ENCODE data around the gene HCN4. TPM values are rescaled to one million over a fixed set of nuclear protein-coding genes. Genes with fewer than 3 reads are reported as not detected.
A peak's percentile ranks its signal among the peaks of the same experiment; 100 is the strongest.

Gene HCN4
- polyA plus RNA-seq, 1 donor from 2014 or later: 4.0 TPM

DNA sequence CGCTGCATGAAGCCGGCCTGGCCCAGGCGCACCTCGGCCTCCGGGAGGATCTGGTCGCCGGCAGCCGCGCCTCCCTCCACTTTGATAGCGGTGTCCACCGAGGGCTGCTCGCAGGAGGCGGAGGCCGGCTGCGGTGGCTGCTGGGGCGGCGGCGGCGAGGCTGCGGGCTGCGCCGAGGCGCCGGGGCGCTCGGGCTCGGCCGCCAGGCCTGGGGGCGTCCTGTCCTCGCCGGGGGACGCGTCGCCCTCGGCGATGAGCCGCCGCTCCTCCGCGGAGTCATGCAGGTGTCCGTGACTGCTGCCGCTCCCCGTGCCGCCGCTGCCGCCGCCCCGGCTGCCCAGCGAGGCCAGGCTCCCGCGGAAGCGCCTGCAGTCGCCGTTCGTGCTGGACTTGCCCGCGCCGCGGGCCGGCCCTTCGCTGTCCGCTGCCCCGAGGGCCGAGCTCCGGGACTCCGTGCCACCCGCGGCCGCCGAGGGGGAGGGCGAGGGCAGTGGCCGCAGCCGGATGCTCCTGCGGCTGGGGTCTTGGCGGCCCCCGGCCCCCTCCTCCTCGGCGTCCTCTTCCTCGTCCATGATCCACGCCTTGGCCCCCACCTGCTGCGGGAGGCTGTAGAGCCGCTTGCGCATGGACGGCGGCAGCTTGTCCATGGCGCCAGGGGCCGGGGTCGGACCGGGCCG lies 996 bp downstream of the HCN4 start:
- no peak overlapping the region for H2AFZ ChIP-seq (ENCODE audit: low read depth, low read length)
- H3K4me2 ChIP-seq (ENCODE audit: low read length): peak overlapping the region; percentile 93
- peaks cover 23% of the 10 kb centered on the region for H4K20me1 ChIP-seq (ENCODE audit: insufficient read depth)
- peaks cover 46% of the 10 kb centered on the region for H3K79me2 ChIP-seq (replicated peaks; ENCODE audit: insufficient read depth, low read length)
- peaks cover 19% of the 10 kb centered on the region for H3K27me3 ChIP-seq (ENCODE audit: insufficient read depth, low read depth, low read length)
- H3K9me3 ChIP-seq (ENCODE audit: low read length): no peaks in the 10 kb centered on the region
- no peaks in the 10 kb centered on the region for H3F3A ChIP-seq (ENCODE audit: insufficient read depth, low read length, poor library complexity, severe bottlenecking)
- no peaks in the 10 kb centered on the region for H3K9me2 ChIP-seq (ENCODE audit: insufficient read depth, low read length)
- TF ChIP-seq EZH2 (IDR thresholded peaks at IDR 0.05; ENCODE audit: borderline replicate concordance, insufficient read depth, low read length, poor library complexity, severe bottlenecking) (no peak), MXI1 (conservative IDR thresholded peaks at IDR 0.05; ENCODE audit: poor library complexity, severe bottlenecking) (peak; percentile 2)
- no peaks in the 10 kb centered on the region for H3K36me3 ChIP-seq (ENCODE audit: insufficient read depth, low read length)
- peak overlapping the region; percentile 93 for H3K4me3 ChIP-seq (ENCODE audit: low read length)
- peak overlapping the region; percentile 77 for H3K9ac ChIP-seq (ENCODE audit: low read length)
- no peak overlapping the region for H3K27ac ChIP-seq (ENCODE audit: low read length)

DNA sequence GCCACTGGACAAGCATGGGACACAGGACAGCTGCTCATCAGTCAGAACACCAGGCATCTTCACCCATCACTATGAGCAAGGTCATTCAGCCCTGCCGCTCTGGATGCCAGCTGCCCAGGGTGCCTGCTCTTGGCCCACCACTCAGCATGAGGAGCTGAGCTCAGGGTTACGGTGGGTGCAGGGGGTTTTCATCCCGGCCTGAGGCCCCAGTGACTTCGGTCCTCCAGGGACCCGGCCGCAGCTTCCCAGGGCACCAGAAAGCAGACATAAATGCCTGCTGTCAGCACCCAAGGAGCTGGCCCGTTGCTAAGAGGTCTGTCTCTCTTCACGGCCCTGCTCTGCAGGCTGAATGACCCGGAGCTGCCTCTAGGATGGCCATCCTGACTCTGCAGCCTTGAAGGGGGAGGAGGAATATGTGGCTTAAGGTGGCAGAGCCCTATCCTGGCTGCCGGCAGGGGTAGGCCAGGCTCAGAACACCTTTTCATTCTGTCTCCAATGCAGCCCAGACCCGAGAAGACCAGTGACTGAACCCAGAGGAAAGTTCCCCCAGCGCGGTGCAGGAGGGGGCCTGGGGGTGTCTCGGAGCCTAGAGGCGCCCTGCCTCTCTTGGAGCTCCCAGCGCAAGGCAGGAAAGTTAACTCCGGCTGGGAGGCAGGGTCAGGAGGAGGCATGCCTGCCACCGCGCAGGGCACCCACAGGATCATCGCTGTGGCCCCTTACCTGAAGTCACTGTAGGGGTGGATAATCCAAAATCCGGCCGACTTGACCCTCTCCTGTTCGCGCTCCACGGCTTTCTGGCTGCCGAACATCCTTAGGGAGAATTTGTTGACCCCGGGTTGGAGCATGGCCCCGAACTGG lies 1.8 kb downstream of the HCN4 start:
- H3K4me3 ChIP-seq (ENCODE audit: low read length): peak overlapping the region; percentile 93

More for the DNA sequence above, 1.8 kb downstream of the HCN4 start:
- no peaks in the 10 kb centered on the region for H3K36me3 ChIP-seq (ENCODE audit: insufficient read depth, low read length)
- TF ChIP-seq MXI1 (conservative IDR thresholded peaks at IDR 0.05; ENCODE audit: poor library complexity, severe bottlenecking): peak; percentile 42
- TF ChIP-seq, protein P1, sequence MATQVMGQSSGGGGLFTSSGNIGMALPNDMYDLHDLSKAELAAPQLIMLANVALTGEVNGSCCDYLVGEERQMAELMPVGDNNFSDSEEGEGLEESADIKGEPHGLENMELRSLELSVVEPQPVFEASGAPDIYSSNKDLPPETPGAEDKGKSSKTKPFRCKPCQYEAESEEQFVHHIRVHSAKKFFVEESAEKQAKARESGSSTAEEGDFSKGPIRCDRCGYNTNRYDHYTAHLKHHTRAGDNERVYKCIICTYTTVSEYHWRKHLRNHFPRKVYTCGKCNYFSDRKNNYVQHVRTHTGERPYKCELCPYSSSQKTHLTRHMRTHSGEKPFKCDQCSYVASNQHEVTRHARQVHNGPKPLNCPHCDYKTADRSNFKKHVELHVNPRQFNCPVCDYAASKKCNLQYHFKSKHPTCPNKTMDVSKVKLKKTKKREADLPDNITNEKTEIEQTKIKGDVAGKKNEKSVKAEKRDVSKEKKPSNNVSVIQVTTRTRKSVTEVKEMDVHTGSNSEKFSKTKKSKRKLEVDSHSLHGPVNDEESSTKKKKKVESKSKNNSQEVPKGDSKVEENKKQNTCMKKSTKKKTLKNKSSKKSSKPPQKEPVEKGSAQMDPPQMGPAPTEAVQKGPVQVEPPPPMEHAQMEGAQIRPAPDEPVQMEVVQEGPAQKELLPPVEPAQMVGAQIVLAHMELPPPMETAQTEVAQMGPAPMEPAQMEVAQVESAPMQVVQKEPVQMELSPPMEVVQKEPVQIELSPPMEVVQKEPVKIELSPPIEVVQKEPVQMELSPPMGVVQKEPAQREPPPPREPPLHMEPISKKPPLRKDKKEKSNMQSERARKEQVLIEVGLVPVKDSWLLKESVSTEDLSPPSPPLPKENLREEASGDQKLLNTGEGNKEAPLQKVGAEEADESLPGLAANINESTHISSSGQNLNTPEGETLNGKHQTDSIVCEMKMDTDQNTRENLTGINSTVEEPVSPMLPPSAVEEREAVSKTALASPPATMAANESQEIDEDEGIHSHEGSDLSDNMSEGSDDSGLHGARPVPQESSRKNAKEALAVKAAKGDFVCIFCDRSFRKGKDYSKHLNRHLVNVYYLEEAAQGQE (IDR thresholded peaks at IDR 0.05; ENCODE audit: borderline replicate concordance): no peak
- TF ChIP-seq, protein P2, sequence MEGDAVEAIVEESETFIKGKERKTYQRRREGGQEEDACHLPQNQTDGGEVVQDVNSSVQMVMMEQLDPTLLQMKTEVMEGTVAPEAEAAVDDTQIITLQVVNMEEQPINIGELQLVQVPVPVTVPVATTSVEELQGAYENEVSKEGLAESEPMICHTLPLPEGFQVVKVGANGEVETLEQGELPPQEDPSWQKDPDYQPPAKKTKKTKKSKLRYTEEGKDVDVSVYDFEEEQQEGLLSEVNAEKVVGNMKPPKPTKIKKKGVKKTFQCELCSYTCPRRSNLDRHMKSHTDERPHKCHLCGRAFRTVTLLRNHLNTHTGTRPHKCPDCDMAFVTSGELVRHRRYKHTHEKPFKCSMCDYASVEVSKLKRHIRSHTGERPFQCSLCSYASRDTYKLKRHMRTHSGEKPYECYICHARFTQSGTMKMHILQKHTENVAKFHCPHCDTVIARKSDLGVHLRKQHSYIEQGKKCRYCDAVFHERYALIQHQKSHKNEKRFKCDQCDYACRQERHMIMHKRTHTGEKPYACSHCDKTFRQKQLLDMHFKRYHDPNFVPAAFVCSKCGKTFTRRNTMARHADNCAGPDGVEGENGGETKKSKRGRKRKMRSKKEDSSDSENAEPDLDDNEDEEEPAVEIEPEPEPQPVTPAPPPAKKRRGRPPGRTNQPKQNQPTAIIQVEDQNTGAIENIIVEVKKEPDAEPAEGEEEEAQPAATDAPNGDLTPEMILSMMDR (IDR thresholded peaks at IDR 0.05; ENCODE audit: poor library complexity, severe bottlenecking): peak; percentile 11
- no peak for TF ChIP-seq SMC3 (conservative IDR thresholded peaks at IDR 0.05; ENCODE audit: poor library complexity)
- TF ChIP-seq POLR2AphosphoS5 (IDR thresholded peaks at IDR 0.05): no peak
- no peak for TF ChIP-seq EZH2 (IDR thresholded peaks at IDR 0.05; ENCODE audit: borderline replicate concordance, insufficient read depth, low read length, poor library complexity, severe bottlenecking)
- TF ChIP-seq RAD21 (conservative IDR thresholded peaks at IDR 0.05): no peak
- H3K9ac ChIP-seq (ENCODE audit: low read length): peak overlapping the region; percentile 77
- H3F3A ChIP-seq (ENCODE audit: insufficient read depth, low read length, poor library complexity, severe bottlenecking): no peaks in the 10 kb centered on the region
- peaks cover 50% of the 10 kb centered on the region for H3K79me2 ChIP-seq (replicated peaks; ENCODE audit: insufficient read depth, low read length)
- peak overlapping the region; percentile 93 for H3K4me2 ChIP-seq (ENCODE audit: low read length)
- H4K20me1 ChIP-seq (ENCODE audit: insufficient read depth): peaks cover 23% of the 10 kb centered on the region
- peaks cover 19% of the 10 kb centered on the region for H3K27me3 ChIP-seq (ENCODE audit: insufficient read depth, low read depth, low read length)
- H3K9me2 ChIP-seq (ENCODE audit: insufficient read depth, low read length): no peaks in the 10 kb centered on the region
- no peaks in the 10 kb centered on the region for H3K9me3 ChIP-seq (ENCODE audit: low read length)
- H3K27ac ChIP-seq (ENCODE audit: low read length): no peak overlapping the region
- no peak overlapping the region for H2AFZ ChIP-seq (ENCODE audit: low read depth, low read length)

All from neural cell (in vitro differentiated cells).